Adrenal gland (tissue), 5 donors: ENCODE data around the gene NELL2.

ENCODE experiments used
- CTCF ChIP-seq, 6 experiments: fragments of 450-650 bp in 4 of 6; fragments of 200-600 bp in 2 of 6; sonication (generic) in 1 of 6; IDR thresholded peaks; 1 replicate in 5 of 6; 2 replicates in 1 of 6; pipeline versions ENCODE4 v1.5.1 to v1.8.0; 2016 to 2021; ENCODE audit warnings: antibody characterized with exemption in 6 of 6, mild to moderate bottlenecking in 2 of 6, moderate library complexity in 1 of 6
- POLR2A ChIP-seq, 2 donors: fragments of 450-650 bp; IDR thresholded peaks; one replicate each; pipeline ENCODE4 v1.6.1; 2017; ENCODE audit warnings: antibody characterized with exemption in 2 of 2, mild to moderate bottlenecking in 2 of 2, moderate library complexity in 1 of 2
- donor health status: DM: no; HTN: no; CAD: no.

DNA sequence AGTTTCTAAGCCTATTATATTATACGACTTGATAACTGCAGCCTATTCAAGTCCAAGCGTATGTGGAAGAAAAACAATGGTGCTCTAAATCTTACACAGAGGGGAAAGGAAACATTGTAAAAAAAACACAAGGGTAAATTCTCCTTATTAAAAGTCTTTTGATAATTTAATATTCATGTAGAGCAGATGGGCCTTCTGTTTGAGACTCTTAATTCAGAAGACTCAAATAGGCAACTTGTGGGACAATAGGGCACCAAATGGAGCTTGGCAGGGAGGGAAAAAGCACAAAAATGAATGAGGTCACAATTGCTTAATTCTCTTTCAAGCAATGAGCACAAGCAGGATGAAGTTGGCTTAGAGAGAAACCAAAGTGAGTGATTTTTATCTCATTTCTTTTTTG, 159.4 kb downstream of the NELL2 start:
- no peak for TF ChIP-seq CTCF (IDR thresholded peaks at IDR 0.05)
- no peak for TF ChIP-seq POLR2A (IDR thresholded peaks at IDR 0.05)
